SU-DHL-6 (cell line): ENCODE results near the gene SBNO2.

Experiments
- H2AFZ ChIP-seq: fragments of 200-600 bp; sonication (generic); 2 replicates; pipeline ENCODE4 v1.6.1; 2014; ENCODE audit warnings: low read depth, mild to moderate bottlenecking, moderate library complexity, mixed read lengths, antibody characterized with exemption, low read length; ENCODE audit not compliant: severe bottlenecking
- H3F3A ChIP-seq: fragments of 200-600 bp; shearing (Covaris generic); 2 replicates; pipeline ENCODE4 v1.6.0; 2016; ENCODE audit warnings: antibody characterized with exemption, mild to moderate bottlenecking; ENCODE audit not compliant: insufficient read depth
- H3K27ac ChIP-seq: fragments of 200-600 bp; sonication (generic); 2 replicates; pipeline ENCODE4 v1.5.1; 2016; ENCODE audit warnings: low read depth, mild to moderate bottlenecking, low read length, moderate library complexity, mixed read lengths
- H3K27me3 ChIP-seq: fragments of 200-600 bp; sonication (generic), shearing (Covaris generic); 2 replicates; pipeline ENCODE4 v1.6.0; 2014; ENCODE audit warnings: mild to moderate bottlenecking, low read length
- H3K36me3 ChIP-seq: fragments of 200-600 bp; sonication (generic); 2 replicates; pipeline ENCODE4 v1.6.1; 2014; ENCODE audit warnings: mild to moderate bottlenecking, low read length, mixed read lengths
- H3K4me2 ChIP-seq: fragments of 300-600, 200-600 bp; shearing (Covaris generic), sonication (generic); 2 replicates; pipeline ENCODE4 v1.6.0; 2014; ENCODE audit warnings: low read length, low read depth, mild to moderate bottlenecking; ENCODE audit not compliant: poor library complexity, severe bottlenecking
- H3K4me3 ChIP-seq: fragments of 200-600 bp; sonication (generic); 2 replicates; pipeline ENCODE4 v1.5.1; 2014; ENCODE audit warnings: antibody characterized with exemption, low read length, mild to moderate bottlenecking, mixed read lengths; ENCODE audit not compliant: insufficient read depth, poor library complexity, severe bottlenecking
- H3K79me2 ChIP-seq: fragments of 200-600 bp; sonication (generic); 2 replicates; pipeline ENCODE4 v1.6.1; 2014; ENCODE audit warnings: mild to moderate bottlenecking, low read length, moderate library complexity; ENCODE audit not compliant: insufficient read depth
- H3K9ac ChIP-seq: fragments of 200-600 bp; sonication (generic); 2 replicates; pipeline ENCODE4 v1.7.0; 2014; ENCODE audit warnings: mild to moderate bottlenecking, low read length
- H3K9me2 ChIP-seq: fragments of 200-600 bp; sonication (generic); replicated peaks from 2 replicates; pipeline ENCODE4 v1.6.1; 2014; ENCODE audit warnings: low read length; ENCODE audit not compliant: insufficient read depth
- H3K9me3 ChIP-seq: fragments of 200-600 bp; sonication (generic); 2 replicates; pipeline ENCODE4 v1.6.1; 2014; ENCODE audit warnings: low read length, mixed read lengths; ENCODE audit not compliant: insufficient read depth
- H4K20me1 ChIP-seq: fragments of 200-600 bp; sonication (generic); 2 replicates; pipeline ENCODE4 v1.6.1; 2014; ENCODE audit warnings: low read depth, mild to moderate bottlenecking, antibody characterized with exemption, low read length, moderate library complexity, mixed read lengths
- EZH2phosphoT487 ChIP-seq: fragments of 200-600 bp; sonication (generic), shearing (Covaris generic); conservative IDR thresholded peaks from 2 replicates; pipeline ENCODE4 v1.6.1; 2018; ENCODE audit warnings: mild to moderate bottlenecking, antibody characterized with exemption, low read length, moderate library complexity, mixed read lengths
- TF ChIP-seq, protein P1 (sequence below): fragments of 200-600 bp; sonication (generic); IDR thresholded peaks from one replicate; pipeline ENCODE4 v1.5.1; 2017; ENCODE audit warnings: antibody characterized with exemption, mild to moderate bottlenecking, low read length, moderate library complexity; ENCODE audit not compliant: insufficient read depth, poor library complexity, severe bottlenecking

SBNO2 gene

DNA sequence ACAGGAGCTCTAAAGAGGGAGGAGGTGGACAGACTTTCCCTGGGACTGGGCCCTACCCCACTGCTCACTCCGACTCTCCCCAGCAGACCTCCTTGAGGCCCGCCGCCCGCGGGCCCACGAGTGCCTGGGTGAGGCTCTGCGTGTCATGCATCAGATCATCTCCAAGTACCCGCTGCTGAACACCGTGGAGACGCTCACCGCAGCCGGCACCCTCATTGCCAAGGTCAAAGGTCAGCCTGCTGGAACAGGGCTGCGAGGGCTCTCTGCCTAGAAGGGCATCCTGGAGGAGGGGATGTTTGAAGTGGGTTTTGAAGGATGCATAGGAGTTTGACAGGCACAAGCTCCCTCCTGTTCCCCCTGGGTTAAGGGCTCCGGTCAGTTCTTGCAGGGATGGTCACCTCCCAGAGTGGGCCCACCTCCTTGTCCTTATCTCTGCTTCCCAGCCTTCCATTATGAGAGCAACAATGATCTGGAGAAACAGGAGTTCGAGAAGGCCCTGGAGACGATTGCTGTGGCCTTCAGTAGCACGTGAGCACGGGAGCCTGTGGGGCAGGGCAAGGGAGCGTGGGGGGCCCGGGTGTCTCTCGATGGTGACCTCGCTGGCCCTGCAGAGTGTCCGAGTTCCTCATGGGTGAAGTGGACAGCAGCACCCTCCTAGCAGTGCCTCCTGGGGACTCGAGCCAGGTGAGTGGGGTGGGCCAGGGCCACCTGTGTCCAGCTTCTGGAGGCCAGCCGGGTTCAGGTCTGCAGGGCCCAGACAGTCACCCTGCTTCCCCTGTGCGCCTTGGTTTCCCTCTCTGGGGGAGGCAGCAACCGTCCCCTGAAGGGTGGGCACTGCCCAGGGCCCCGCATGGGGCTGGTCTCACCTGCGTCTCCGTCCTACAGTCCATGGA lies 100.8 kb downstream of the SBNO2 start:
- H3K9me3 ChIP-seq = no peaks in the 10 kb centered on the region
- H3K27ac ChIP-seq = no peak overlapping the region
- H3K79me2 ChIP-seq = peaks cover 14% of the 10 kb centered on the region
- H2AFZ ChIP-seq = no peak overlapping the region
- H3K9ac ChIP-seq = no peak overlapping the region
- TF ChIP-seq, protein P1, sequence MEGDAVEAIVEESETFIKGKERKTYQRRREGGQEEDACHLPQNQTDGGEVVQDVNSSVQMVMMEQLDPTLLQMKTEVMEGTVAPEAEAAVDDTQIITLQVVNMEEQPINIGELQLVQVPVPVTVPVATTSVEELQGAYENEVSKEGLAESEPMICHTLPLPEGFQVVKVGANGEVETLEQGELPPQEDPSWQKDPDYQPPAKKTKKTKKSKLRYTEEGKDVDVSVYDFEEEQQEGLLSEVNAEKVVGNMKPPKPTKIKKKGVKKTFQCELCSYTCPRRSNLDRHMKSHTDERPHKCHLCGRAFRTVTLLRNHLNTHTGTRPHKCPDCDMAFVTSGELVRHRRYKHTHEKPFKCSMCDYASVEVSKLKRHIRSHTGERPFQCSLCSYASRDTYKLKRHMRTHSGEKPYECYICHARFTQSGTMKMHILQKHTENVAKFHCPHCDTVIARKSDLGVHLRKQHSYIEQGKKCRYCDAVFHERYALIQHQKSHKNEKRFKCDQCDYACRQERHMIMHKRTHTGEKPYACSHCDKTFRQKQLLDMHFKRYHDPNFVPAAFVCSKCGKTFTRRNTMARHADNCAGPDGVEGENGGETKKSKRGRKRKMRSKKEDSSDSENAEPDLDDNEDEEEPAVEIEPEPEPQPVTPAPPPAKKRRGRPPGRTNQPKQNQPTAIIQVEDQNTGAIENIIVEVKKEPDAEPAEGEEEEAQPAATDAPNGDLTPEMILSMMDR = no peak
- no peak for TF ChIP-seq EZH2phosphoT487
- no peak overlapping the region for H3K4me3 ChIP-seq
- H3F3A ChIP-seq = peaks cover 48% of the 10 kb centered on the region
- H3K9me2 ChIP-seq = no peaks in the 10 kb centered on the region
- H3K4me2 ChIP-seq = no peak overlapping the region
- H3K36me3 ChIP-seq = peaks cover 8% of the 10 kb centered on the region
- H3K27me3 ChIP-seq = no peaks in the 10 kb centered on the region
- no peaks in the 10 kb centered on the region for H4K20me1 ChIP-seq

DNA sequence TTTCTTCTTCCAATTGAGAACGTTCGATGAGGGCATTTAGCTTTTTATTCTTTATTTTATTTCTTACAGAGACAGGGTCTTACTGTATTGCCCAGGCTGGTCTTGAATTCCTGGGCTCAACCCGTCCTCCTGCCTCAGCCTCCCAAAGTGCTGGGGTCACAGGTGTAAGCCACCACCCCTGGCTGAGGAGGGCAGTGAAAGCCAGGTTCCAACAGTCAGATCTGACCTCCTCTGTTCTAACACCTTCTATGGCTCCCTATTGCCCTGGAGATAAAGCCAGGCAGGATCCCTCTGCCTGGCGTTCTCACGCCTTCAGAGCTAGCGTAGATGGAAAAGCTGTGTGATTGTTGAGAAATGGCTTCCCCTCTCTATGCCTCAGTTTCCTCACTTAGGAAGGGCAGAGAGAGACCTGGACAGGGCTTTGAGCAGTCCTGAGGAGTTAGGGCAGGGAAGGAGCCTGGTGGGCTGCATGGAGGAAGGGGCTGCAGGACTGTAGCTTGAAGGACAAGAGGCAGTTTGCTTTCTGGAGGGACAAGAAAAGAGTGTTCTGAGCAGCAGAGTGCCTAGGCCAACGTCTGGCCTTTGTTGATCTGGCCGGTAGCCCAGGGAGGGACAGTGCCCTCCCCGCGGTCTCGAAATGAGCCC lies 101.6 kb downstream of the SBNO2 start:
- Histone ChIP-seq H3K27ac (no peak overlapping the region), H4K20me1 (no peaks in the 10 kb centered on the region), H3K4me2 (no peak overlapping the region), H2AFZ (no peak overlapping the region), H3K27me3 (no peaks in the 10 kb centered on the region), H3K9ac (no peak overlapping the region), H3K36me3 (peaks cover 8% of the 10 kb centered on the region), H3K9me2 (no peaks in the 10 kb centered on the region), H3K9me3 (no peaks in the 10 kb centered on the region), H3K79me2 (peaks cover 21% of the 10 kb centered on the region), H3K4me3 (no peak overlapping the region), H3F3A (peaks cover 53% of the 10 kb centered on the region)
- TF ChIP-seq EZH2phosphoT487 = no peak

DNA sequence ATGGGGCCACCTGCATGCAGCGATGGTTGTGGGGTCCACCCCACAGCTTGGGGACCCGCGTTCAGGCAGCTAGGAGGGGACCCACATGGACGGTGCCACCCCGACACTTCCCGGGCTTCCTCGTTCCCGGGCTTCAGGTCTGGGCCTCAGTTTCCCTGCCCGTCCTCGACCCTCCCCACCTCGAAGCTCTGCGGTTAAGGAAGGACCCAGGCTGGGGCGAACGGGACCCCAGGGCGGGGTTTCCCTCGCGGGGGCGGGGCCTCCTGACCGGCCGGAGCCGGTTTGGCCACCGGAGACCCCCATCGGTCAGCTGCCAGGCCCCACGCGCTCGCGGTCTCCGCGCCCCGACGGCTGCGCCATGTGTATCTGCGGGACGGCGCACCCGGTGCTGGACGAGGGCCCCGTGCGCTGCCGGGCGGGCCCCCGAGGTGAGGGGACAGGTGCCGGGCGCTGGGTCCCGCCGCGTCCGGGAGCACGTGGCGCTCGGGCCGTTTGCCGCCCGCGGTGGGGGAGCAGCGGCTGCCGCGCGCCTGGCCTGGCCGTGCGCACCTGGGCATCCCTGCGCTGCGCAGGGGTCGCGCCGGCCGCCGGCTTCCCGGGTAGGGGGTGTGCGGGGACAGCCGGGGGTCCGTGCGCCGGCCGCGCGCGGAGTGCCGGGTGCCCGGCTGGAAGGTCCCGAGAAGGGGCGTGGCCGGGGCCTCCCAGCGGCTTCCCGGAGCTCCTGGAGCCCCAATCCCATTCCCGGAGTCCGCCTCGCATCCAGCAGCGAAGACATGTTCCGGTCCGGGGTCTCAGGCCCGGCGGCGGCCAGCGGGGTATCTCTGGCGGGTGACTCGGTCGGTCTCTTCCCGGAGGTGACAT lies 102.9 kb downstream of the SBNO2 start:
- H3K4me3 ChIP-seq = no peak overlapping the region
- no peaks in the 10 kb centered on the region for H3K27me3 ChIP-seq
- no peaks in the 10 kb centered on the region for H3K9me2 ChIP-seq
- peaks cover 21% of the 10 kb centered on the region for H3K79me2 ChIP-seq
- peaks cover 6% of the 10 kb centered on the region for H3K36me3 ChIP-seq
- no peaks in the 10 kb centered on the region for H3K9me3 ChIP-seq
- H3K27ac ChIP-seq = no peak overlapping the region
- H4K20me1 ChIP-seq = no peaks in the 10 kb centered on the region
- H3K9ac ChIP-seq = no peak overlapping the region
- no peak overlapping the region for H3K4me2 ChIP-seq
- no peak overlapping the region for H2AFZ ChIP-seq
- H3F3A ChIP-seq = peaks cover 48% of the 10 kb centered on the region
- TF ChIP-seq, protein P1 = no peak
- TF ChIP-seq EZH2phosphoT487 = no peak
